Measurements from ENCODE around the gene PIK3AP1.
A peak's percentile ranks its signal among the peaks of the same experiment; 100 is the strongest.
"Not testable (repeated sequence)": the region's sequence is repeated elsewhere in the genome, so short reads cannot be mapped to it uniquely, and the experiment has no call there.

Gene PIK3AP1

GRCh38 chr10:96740579-96741281, 20.4 kb upstream of the PIK3AP1 start:
- no peaks in the 10 kb centered on the region for H3K9me3 ChIP-seq (ENCODE audit: severe bottlenecking)
- DNase-seq (ENCODE audit: low spot score) = no peak
- no peaks in the 10 kb centered on the region for H3K27me3 ChIP-seq (ENCODE audit: insufficient read depth, poor library complexity, severe bottlenecking)
- H3K4me1 ChIP-seq (ENCODE audit: insufficient read depth, poor library complexity, severe bottlenecking) = no peaks in the 10 kb centered on the region
- no peaks in the 10 kb centered on the region for H3K36me3 ChIP-seq (ENCODE audit: low read depth)
- TF ChIP-seq CTCF (IDR thresholded peaks at IDR 0.05; ENCODE audit: poor library complexity, severe bottlenecking) = no peak
- no peak overlapping the region for H3K4me3 ChIP-seq (ENCODE audit: severe bottlenecking)
- H3K27ac ChIP-seq (ENCODE audit: poor library complexity, severe bottlenecking) = no peak overlapping the region
- no peak for ATAC-seq (ENCODE audit: low read depth)

GRCh38 chr10:96740141-96740540, 19.8 kb upstream of the PIK3AP1 start:
- H3K9me3 ChIP-seq (ENCODE audit: severe bottlenecking) = no peaks in the 10 kb centered on the region
- no peak for TF ChIP-seq CTCF (IDR thresholded peaks at IDR 0.05; ENCODE audit: poor library complexity, severe bottlenecking)
- no peak for DNase-seq (ENCODE audit: low spot score)
- H3K36me3 ChIP-seq (ENCODE audit: low read depth) = no peaks in the 10 kb centered on the region
- no peak overlapping the region for H3K4me3 ChIP-seq (ENCODE audit: severe bottlenecking)
- ATAC-seq (ENCODE audit: low read depth) = no peak
- H3K27ac ChIP-seq (ENCODE audit: poor library complexity, severe bottlenecking) = no peak overlapping the region
- no peaks in the 10 kb centered on the region for H3K27me3 ChIP-seq (ENCODE audit: insufficient read depth, poor library complexity, severe bottlenecking)
- no peaks in the 10 kb centered on the region for H3K4me1 ChIP-seq (ENCODE audit: insufficient read depth, poor library complexity, severe bottlenecking)

GRCh38 chr10:96737307-96737902, 17.1 kb upstream of the PIK3AP1 start:
- not testable (repeated sequence) for ATAC-seq (ENCODE audit: low read depth); H3K27ac ChIP-seq (ENCODE audit: poor library complexity, severe bottlenecking); DNase-seq (ENCODE audit: low spot score); H3K4me3 ChIP-seq (ENCODE audit: severe bottlenecking); H3K36me3 ChIP-seq (ENCODE audit: low read depth); H3K27me3 ChIP-seq (ENCODE audit: insufficient read depth, poor library complexity, severe bottlenecking); H3K4me1 ChIP-seq (ENCODE audit: insufficient read depth, poor library complexity, severe bottlenecking); H3K9me3 ChIP-seq (ENCODE audit: severe bottlenecking)

GRCh38 chr10:96724621-96725020, 4.3 kb upstream of the PIK3AP1 start:
- H3K4me1 ChIP-seq (ENCODE audit: insufficient read depth, poor library complexity, severe bottlenecking) = no peaks in the 10 kb centered on the region
- ATAC-seq (ENCODE audit: low read depth) = no peak

GRCh38 chr10:96721207-96721572, 876 bp upstream of the PIK3AP1 start:
- no peak overlapping the region for H3K4me3 ChIP-seq (ENCODE audit: severe bottlenecking)
- H3K36me3 ChIP-seq (ENCODE audit: low read depth) = no peaks in the 10 kb centered on the region
- H3K4me1 ChIP-seq (ENCODE audit: insufficient read depth, poor library complexity, severe bottlenecking) = no peaks in the 10 kb centered on the region
- no peak for TF ChIP-seq CTCF (IDR thresholded peaks at IDR 0.05; ENCODE audit: poor library complexity, severe bottlenecking)
- peaks cover 8% of the 10 kb centered on the region for H3K27me3 ChIP-seq (ENCODE audit: insufficient read depth, poor library complexity, severe bottlenecking)
- H3K27ac ChIP-seq (ENCODE audit: poor library complexity, severe bottlenecking) = no peak overlapping the region
- ATAC-seq (ENCODE audit: low read depth) (0 out of 3 replicates have a peak, but pooled peaks have one; percentile 5), DNase-seq (ENCODE audit: low spot score) (no peak)
- no peaks in the 10 kb centered on the region for H3K9me3 ChIP-seq (ENCODE audit: severe bottlenecking)

More at GRCh38 chr10:96724621-96725020, 4.3 kb upstream of the PIK3AP1 start:
- H3K27me3 ChIP-seq (ENCODE audit: insufficient read depth, poor library complexity, severe bottlenecking) = peaks cover 8% of the 10 kb centered on the region
- H3K36me3 ChIP-seq (ENCODE audit: low read depth) = no peaks in the 10 kb centered on the region
- no peak for TF ChIP-seq CTCF (IDR thresholded peaks at IDR 0.05; ENCODE audit: poor library complexity, severe bottlenecking)
- DNase-seq (ENCODE audit: low spot score) = no peak
- H3K27ac ChIP-seq (ENCODE audit: poor library complexity, severe bottlenecking) = no peak overlapping the region
- no peak overlapping the region for H3K4me3 ChIP-seq (ENCODE audit: severe bottlenecking)
- H3K9me3 ChIP-seq (ENCODE audit: severe bottlenecking) = no peaks in the 10 kb centered on the region
